Stromal cell of bone marrow (primary cell): ENCODE results near the gene BCL2L1.
A peak's percentile ranks its signal among the peaks of the same experiment; 100 is the strongest.

Experiments
- DNase-seq: peaks from one replicate; pipeline ENCODE4 v3.0.0-alpha.2; 2012; ENCODE audit warnings: low read depth

BCL2L1 gene

DNA sequence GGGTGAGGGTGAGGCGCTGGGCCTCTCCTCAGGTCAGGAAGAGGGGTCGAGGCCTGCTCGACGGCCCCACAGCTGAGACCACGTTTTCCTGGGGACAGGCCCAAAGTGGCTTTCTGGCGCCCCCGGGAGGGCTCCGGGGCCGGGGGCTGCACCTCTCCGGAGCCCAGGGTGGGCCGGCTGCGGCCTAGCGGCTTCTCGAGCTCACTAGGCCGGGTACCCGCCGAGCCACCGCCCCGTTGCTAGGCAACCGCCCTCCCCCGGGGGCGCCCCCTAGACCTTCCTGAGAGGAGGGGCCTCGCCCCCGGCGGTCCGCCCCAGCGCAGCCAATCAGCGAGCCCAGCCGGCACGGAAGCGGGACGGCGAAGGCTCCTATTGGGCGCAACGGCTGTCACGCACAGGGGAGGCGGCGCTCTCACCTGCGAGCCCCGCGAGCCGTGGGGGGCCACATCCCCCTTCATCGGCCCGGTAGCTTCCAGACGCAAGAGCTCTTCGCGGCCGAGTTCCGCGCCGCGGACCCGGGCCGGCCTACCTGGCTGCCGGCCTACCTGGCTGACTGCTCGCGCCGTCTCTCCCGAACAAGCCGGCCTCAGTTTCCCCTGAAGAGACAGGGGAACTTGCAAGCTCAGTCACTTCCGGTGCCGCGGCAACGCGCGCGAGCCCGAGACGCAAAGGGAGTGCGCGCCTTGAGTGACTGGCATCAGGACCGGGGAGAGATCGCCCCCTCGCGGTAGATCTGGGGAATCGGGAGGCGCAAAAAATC is 831 bp upstream of the BCL2L1 start:
- peak; percentile 92 for DNase-seq

- no peak for DNase-seq
These were observed 326 bp upstream of the BCL2L1 start for GRCh38 chr20:31723069-31723318.

- DNase-seq = no peak
These were observed 1.0 kb downstream of the BCL2L1 start for GRCh38 chr20:31721408-31722256.

GRCh38 chr20:31720486-31721407 is 1.9 kb downstream of the BCL2L1 start:
- DNase-seq = no peak

- DNase-seq = no peak
These were observed 2.8 kb downstream of the BCL2L1 start for GRCh38 chr20:31719644-31720485.

DNA sequence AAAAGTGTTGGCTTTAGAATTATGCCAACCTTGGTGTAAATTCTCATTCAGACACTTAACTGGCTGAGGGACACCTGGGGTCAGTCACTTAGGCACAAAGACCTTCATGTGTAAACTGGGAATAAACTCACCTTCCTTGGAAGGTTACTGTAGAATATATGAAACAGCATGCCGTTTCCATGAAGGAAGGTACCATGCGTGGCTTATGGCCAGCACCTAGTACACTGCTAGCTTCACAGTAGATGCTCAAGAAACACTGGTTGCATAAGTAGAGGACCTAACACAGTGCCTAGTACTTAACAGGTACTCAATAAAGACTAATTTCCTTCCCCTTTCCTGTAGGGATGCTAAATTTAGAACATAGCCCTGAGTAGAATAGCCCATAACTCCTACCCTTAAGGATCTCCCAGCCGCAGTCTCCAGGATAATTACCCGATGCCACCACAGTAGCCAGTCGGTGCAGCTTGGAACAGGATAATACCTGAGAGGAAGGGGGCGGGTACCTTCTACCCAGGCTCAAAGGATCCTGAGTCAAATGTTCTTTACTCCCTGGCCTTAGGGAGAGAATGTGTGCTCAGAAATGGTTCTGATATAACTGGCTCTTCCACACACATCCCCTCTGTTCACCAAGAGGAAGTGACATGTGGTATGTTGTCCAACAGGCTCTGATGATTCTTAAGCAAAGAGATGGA is 3.6 kb downstream of the BCL2L1 start:
- no peak for DNase-seq

DNA sequence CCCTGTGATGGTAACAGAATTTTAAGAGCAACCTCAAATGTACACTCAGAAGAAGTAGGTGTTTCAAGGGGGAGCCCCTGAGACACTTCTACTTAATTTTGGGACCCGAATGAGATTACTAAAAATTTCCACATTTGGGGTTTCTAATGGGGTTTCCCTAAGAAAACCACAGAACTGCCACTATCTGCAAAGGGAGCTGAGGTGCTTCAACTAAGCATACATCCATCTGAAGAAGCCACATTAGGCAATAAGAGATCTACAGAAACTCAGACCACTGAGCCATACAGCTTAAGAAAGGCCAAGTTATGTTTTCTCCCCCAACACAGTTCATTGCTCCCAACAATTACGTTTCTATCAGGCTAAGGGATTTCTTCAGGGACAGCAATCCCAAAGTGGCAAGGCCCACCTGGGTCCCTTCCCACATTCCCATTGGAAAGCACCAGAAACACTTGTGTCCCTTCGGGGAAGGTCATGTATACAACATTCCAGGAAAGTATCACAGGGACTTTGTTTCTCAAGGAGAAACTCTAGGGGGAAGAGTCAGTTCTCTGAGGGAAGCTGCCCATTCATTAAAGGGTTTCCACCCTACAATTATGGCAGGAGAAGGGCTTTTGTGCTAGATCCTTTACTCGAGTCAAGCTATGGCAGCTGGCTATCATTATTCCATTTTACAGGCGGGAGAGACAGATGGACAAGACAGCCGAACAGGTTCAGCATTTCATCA is 5.0 kb downstream of the BCL2L1 start:
- DNase-seq = no peak

DNA sequence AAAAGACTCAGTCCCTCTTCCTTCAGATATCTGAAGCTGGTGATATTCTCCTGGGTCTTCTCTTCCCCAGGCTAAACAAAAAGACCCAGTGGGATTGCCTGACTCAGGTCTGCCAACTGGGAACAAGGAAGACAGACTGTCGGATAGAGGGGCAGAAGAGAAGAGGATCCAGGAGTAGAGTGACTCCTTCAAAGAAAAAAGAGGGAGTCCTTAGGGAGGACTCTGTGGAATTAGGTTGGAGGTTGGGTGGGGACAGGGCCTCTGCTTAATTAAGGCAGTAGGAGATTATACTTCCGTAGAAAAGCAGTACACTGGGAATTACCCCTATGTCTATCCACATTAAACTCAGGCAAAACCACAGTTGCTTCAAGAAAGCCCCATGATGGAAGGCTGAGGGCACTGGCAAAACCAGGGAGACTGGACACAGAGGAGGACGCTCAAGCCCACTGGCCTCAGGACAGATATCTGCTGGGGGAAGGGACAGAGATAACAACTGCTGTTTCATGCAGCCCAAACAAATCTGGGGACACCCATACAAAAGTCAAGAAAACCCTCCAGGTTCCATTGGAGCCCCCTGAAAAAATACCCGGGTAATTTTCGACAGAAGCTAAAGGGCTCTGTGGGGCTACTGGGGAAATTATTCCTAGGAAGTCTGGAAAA is 5.7 kb downstream of the BCL2L1 start:
- DNase-seq = no peak

- DNase-seq = no peak
These were observed 6.3 kb downstream of the BCL2L1 start for GRCh38 chr20:31716351-31716750.

- no peak for DNase-seq
These were observed 6.9 kb downstream of the BCL2L1 start for GRCh38 chr20:31715766-31716165.

GRCh38 chr20:31713312-31714273 is 9.1 kb downstream of the BCL2L1 start:
- peak; percentile 95 for DNase-seq

- no peak for DNase-seq
These were observed 9.9 kb downstream of the BCL2L1 start for GRCh38 chr20:31712564-31713311.

DNA sequence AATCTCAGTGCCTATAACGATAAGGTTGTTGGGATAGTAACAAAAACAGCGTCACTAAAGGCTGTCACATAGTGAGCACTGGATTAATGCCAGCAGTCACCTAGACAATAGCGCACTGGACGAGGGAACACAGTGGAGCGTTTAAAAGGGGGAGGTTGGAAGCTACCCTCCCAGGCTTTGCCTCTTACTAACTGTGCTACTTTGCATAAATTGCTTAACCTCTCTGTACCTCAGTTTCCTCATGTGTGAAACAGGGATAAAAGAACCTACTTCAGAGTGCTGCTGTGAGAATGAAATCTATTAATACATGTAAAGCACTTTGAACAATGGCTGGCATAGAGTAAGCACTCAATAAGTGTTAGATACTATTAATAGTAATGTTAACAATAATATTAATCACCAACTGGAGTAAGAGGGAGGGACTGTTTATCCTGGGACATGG is 10.5 kb downstream of the BCL2L1 start:
- DNase-seq = no peak

DNA sequence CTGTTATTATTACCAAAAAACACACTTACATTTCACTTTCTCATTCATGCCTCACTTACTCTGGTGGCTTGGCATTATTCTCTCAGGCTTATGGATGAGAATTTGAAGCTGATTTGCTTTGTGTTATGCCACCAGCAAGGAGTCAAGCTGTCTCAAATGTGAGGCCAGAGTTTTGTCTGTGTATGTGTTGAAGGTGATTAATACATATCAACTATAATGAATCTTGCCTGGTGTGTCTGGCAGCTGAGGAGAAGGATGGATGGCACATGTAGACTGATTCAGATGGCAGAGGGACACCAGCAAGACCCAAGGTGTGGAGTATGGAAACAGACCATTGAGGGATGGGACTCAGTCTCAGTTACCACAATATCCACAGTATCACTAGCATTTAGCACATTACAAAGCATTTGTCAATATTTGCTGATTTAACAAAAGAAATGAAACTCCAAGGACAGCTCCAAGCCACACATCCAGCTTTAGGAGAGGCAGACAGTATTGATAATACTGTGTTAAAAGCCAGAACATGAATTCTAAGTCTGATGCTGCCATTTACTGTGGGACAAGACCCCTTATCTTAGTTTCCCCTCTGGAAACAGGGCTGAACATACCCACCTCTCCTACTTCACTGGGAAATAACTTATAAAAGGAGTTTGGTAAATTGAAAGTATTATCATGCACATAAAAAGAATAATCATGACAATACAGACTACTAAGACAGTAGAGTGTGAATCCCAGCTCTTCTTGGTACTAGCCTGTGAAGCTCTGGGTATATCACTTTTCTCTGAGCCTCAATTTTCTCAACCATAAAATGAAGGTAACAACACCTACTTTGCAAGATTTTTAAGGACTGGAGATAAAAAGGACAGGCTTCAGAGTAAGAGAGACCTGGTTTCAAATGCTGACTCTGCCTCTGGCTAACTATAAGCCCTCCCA is 11.2 kb downstream of the BCL2L1 start:
- no peak for DNase-seq

GRCh38 chr20:31710423-31711108 is 12.1 kb downstream of the BCL2L1 start:
- DNase-seq = no peak

DNA sequence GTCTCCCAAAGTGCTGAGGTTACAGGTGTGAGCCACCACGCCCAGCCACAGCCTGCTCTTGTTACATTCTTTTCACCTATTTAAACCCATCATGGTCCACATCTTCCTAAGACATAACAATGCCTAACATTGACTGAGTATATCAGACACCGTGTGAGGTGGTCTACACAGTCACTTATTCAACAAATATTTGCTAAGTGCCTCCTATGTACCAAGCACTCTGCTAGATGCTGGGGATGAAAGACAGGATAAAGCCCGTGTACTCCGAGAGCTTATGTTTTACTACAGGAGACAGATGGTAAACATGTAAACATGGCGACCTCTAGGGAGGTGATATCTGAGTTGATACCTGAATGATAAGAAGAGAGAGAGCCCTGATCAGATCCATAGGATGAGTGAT is 12.7 kb downstream of the BCL2L1 start:
- no peak for DNase-seq
